GM18505 (cell line): ENCODE measurements around the gene SORCS2.

ENCODE experiments used
- ATAC-seq: cut with Tn5 transposase; IDR thresholded peaks from one replicate; pipeline ENCODE4 v1.9.1; 2021; ENCODE audit not compliant: unreplicated experiment
- POLR2A ChIP-seq: IDR thresholded peaks from 4 replicates; pipeline ENCODE4 v1.6.1; 2011; ENCODE audit warnings: borderline replicate concordance; ENCODE audit not compliant: insufficient read depth, insufficient read length; ENCODE audit errors: extremely low read depth

Gene SORCS2

DNA sequence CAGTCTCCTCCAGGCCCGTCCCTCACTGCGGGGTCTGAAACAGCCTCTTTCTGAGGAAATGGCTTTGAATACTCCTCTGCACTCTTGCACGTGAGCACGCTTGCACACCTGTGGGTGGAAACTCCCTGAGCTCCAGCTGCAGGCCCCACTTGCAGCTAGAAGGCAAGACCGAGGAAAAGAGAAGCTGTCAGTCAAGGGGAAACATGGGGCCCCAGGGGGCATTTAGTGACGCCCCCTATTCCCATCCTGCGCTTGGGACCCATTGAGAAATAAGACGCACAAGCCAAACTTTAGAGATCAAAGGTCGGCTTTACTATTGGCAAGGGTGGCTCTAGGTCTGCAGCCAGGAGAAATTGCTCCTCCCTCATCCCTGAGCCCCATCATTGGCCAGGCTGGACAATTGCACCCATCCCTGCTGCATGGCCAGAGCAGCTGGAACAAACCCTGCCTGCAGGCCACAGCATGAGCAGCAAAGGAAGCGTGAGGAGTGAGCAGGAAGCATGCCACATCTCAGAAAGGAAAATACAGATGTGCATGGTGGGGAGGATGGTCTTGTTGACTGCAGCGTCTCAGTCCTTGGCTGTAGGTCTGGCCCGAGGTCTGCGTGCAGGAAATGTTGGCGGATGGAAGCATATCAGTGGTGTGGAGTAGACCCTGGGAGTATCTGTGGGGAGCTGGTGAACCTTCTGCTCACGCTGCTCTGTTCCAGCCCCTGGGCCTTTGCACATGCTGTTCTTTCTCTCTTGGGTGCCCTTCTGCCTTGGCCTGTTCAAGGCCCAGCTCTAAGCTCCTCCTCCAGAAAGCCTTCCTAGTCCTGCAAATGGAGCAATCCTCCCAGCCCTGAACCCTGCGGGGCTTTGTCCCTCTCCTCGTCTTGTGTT is 148.5 kb downstream of the SORCS2 start:
- no peak for ATAC-seq
- TF ChIP-seq POLR2A = no peak

DNA sequence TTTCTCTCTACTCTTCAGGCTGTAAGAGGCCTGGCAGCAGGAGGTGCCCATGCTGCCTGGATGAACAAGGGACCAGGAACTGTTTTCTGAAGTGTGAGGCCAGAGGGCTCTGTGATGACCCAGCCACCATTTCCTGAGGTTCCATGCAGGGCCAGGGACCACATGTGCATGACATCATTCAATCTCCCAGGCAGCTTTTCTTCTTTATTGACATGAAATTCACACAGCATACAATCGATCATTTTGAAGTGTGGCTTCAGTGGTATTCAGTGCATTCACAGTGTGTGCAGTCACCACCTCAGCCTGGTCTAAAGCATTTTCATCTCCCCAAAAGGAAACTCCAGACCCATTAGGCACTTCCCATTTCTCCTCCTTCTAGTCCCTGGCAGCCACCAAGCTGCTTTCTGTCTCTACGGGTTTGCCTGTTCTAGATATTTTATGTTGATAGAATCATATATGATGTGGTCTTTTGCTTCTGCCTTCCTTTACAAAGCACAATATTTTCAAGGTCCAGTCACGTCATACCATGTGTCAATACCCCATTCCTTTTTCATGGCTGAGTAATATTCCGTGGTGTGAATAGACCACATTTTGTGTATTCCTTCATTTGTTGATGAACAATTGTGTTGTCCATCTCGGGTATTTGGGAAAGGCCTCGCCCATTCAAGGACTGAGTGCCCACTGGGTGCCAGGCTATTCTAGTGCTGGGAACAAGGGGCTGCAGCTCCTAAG is 149.3 kb downstream of the SORCS2 start:
- no peak for TF ChIP-seq POLR2A
- ATAC-seq = no peak

DNA sequence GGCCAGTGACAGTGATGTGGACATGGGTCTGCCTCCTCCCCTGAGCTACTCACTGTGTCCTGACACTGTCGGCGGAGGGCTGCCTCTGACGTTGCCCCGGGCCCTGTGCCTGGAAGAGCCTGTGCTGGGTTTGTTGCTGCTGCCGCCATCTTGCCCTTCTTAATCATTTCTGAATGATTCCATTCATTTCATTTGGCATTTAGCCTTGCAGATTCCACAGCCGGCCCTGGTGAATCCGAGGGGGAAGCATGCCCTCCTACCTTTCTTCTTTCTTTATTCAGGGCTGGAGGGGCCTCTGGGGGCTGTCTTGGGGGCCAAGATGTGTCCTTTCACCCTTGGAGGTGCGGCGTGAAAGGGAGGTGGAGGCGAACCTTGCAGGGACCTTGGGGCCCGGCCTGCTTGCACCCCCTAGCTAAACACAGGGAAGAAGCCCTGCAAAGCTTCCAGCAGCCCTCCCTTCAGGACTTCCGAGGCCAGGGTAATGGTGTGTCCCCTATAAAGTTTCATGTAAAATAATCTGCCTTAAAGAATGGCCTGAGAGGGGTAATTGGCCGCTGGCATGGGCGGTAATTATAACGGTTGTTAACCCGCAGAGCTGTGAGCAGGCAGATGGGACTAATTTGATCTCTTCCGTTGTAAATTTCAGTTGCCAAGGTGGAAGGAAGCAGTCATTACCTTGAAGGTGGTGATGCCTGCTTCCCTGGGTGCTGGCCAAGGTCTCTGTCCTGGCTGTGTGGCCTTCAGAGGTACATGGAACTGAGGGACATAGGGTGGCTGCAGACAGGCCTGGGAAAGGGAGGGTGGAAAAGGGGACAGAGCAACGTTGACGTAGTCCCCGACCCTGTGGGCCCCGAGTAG is 150.1 kb downstream of the SORCS2 start:
- ATAC-seq = no peak

DNA sequence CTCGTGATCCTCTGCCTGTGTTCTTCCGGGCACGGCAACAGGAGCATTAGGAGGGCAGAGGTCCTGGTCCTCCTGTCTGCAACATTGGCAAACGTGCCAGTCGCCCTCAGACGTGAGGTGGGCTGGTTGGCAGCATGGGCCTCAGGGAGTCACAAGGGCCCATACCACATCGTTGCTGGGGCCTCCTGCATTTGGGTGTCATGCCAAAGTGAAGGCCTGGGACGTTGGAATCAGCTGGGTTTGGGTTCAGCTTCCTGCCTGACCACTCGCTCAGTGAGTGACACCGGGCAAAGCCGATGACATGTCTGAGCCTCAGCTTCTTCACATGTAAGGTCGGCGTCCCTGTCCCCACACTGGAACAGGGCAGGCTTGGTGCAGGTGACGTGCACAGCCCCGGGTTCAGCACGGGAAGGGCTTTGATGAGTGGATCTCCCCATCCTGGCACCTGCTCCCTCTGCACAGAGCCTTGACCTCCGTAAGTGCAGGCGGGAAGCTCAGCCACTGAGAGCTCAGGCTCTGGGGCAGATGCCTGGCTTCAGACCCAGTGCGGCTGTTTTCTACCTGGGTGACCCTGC is 150.8 kb downstream of the SORCS2 start:
- no peak for ATAC-seq
- no peak for TF ChIP-seq POLR2A

More for the DNA sequence above, 150.1 kb downstream of the SORCS2 start:
- no peak for TF ChIP-seq POLR2A

DNA sequence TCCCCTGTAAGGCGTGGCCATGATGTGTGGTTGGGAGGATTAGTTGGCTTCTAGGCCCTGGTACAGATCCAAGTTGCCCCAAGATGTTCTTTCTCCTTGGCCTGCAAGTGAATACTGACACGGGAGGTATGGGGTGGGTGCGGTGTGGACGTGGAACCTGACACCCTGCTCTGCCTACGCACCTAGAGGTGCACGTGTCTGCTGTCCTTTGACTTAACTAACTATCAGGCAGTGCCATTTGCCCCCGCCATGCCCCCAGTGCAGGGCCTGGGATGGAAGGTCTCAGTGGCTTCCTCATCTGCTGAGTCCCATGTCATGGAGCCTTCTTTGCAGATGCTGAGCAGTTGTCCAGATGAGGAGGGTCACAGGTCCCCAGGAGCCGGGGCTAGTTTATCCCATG is 151.6 kb downstream of the SORCS2 start:
- TF ChIP-seq POLR2A = no peak
- no peak for ATAC-seq

DNA sequence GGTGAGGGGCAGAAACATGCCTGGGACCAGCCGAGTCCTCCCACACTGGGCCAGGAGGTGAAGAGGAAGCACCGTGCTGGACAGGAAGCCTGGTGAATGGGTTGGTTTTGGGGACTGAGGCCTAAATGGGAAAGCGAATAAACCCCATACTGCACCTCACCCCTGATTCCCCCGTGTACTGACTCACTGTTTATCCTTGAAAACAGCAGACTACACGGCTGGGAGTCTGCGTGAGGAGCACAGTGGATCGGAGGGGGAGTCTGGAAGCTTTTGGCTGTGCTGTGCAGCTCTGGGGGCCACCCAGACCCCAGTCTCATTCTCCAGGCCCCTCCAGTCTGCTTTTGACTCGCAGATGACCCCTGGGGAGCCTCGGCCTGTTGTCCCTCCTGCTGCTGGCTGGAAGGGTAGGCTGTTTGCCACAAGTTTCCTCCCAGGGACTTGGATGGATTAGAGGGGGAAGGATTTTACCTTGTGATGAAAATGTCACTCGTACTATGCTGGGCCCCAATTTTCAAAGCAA is 152.4 kb downstream of the SORCS2 start:
- no peak for TF ChIP-seq POLR2A
- no peak for ATAC-seq

DNA sequence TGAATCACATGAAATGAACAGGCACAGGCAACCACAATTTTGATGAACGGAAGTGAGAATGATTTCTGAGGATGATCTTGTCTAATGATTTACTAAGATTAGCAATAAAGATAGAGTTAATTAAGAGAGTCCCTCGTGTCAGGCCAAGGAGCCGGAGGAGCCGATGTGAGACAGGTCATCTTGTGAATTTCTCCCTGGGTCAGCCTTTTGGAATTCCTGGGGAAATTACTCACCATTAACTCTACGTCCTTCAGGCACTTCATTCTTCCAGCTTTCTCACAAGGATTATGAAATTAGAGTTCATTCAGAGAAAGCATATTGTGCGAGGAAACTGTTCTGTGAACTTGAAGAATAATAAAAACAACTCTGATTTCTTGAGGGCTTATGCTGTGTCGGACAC is 155.6 kb downstream of the SORCS2 start:
- no peak for ATAC-seq
- TF ChIP-seq POLR2A = no peak

DNA sequence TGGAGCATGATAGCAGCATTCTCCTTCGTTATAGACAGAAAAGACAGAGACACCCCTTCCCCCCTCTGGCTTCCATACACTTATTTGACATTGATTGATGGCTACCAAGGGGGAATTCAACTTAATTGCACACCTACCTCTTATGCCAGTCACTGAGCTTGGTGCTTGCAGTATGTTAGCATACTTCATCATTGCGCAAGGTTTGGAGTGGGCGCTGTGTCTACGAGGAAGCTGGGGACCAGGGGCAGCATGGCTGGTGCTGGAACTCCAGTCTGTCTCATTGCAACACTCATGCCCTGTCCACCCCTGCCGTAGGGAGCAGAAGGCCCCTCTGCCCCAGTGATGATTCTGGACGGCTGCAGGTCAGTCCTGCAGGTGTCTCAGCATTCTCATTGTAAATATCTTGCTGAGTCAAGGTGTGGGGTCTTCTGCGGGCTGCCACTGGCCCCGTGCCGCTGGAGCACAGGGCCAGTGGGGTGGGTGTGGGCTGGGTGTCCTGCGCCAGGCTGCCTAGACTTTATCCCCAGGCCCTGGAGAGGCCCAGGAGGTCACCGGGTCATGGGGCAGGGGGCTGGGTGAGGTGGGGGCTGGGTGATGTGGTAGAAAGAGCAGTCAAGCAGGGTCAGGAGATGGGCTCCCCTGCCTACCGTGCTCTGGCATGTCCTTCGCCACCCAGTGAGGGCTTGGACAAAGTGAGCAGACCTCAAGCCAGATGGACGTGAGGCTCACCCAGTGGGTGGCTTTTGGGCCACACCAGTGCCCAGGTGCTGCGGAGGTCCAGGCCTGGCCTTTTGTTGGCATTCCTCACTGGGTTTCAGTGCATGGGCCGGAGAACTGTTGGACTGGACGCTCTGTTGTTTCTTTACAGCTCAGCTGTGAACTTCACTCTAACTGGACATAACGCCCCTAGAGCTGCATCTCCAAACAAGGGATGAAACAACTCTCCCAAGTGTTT is 156.9 kb downstream of the SORCS2 start:
- no peak for TF ChIP-seq POLR2A
- ATAC-seq = no peak

DNA sequence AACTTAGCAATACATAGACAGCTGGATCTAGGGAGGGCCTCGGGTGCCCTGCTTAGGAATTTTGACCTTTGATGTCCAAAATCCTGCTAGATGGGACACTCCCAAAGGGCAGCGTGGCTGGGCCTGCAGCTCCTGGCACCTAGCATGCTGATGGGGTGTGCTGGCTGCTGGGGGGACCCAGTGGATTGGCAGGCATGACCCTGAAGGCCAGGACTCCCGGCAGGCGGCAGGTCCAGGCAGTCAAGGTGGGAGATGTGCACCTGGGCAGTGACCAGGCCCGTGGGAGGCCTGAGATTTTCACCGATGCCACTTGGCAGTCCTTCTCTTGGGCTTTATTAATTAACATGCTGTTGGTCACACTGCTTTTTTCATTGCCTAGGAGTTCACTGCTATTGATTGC is 158.1 kb downstream of the SORCS2 start:
- TF ChIP-seq POLR2A = no peak
- no peak for ATAC-seq

DNA sequence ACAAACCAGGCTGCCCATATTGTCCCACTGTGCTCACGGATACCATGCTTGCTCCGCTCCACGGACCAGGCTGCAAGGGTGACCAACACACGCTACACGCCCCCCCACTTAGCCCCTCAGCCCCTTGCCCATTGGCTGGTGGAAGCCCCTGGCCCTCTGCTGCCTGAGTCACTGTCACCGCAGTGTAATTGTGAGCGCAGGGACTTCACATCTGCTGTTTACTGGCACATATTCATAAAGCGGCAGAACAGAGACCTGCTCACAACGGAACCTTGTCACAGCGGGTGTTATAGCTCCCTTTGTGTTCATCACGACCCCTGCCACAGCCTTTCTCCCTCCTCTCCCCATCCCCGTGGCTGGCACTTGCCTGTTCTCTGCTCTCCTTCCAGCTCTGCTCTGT is 158.7 kb downstream of the SORCS2 start:
- TF ChIP-seq POLR2A = no peak
- no peak for ATAC-seq

DNA sequence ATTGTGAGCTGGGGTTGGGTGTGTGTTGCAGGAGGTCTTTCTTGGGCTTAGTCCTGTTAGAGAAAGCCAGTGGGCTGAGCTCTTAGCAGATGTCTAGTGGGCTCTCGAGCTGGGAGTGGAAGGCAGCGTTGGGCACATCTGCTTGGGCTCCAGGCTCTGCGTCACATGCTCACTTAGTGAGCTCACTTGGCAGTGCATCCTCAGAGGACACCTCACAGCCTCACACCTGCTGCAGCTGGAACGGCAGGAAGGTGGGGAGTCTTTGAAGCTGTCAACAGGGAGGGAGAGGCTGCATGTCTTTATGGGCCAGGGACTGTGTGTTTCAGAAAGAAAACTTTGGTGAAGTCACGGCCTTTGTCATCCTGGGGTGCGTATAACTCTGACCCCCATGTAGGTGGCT is 160.1 kb downstream of the SORCS2 start:
- no peak for TF ChIP-seq POLR2A
- no peak for ATAC-seq

DNA sequence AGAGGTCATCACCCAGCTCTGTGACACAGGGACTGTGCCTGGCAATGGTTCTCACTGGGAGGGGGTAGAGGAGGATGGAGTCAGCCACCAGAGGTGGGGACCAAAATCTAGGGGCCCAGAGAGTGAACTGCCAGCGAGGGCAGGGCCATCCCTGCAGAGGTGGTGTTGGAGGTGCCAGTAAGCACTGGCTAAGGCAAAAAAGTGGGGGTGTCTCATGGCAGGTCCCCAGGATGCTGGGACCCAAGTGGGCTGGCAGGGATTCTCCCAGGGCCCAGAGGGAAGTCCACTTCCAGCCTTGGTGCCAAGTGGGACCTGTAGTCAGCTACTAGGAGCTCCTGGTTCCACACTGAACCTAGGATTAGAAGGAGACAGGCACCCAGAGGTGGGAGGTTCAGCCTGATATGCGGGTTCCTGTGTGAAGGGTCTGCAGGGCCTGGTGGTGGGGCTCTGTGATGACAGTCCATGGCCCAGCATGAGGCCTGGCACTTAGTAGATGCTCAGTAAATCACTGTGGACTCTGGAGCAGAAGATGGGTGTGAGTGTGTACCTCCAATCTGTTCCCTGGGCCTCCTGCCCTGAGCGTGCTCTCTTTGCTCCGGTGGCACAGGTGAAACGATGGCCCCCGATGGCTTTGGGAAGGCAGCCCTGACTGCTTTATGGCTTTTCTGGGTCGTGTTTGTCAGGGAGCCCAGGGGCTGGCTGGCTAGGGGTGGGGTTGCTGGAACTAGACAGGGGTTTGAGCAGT is 160.9 kb downstream of the SORCS2 start:
- TF ChIP-seq POLR2A = no peak
- no peak for ATAC-seq
